WERI-Rb-1 (cell line): Measurements from ENCODE around the gene ZNF620.
A peak's percentile ranks its signal among the peaks of the same experiment; 100 is the strongest.
"Not testable (repeated sequence)": the region's sequence is repeated elsewhere in the genome, so short reads cannot be mapped to it uniquely, and the experiment has no call there.

Source experiments
- DNase-seq: peaks from one replicate; pipeline ENCODE4 v3.0.0-alpha.2; 2020
- H3K27ac ChIP-seq: fragments of 250-450 bp; sonication (Bioruptor Pico); 2 replicates; pipeline ENCODE4 v1.5.1; 2020; ENCODE audit warnings: mild to moderate bottlenecking, moderate library complexity
- H3K27me3 ChIP-seq: fragments of 250-450 bp; sonication (Bioruptor Pico); 2 replicates; pipeline ENCODE4 v1.5.1; 2021; ENCODE audit warnings: mild to moderate bottlenecking, low read depth, moderate library complexity; ENCODE audit not compliant: insufficient read depth, severe bottlenecking
- H3K36me3 ChIP-seq: fragments of 250-450 bp; sonication (Bioruptor Pico); 2 replicates; pipeline ENCODE4 v1.5.1; 2020; ENCODE audit warnings: mild to moderate bottlenecking, moderate library complexity
- H3K4me3 ChIP-seq: 2 replicates; pipeline ENCODE4 v1.5.1; 2011; ENCODE audit warnings: low read depth, mild to moderate bottlenecking, control low read depth, low read length
- H3K9me3 ChIP-seq: fragments of 250-450 bp; sonication (Bioruptor Pico); 2 replicates; pipeline ENCODE4 v1.5.1; 2021; ENCODE audit warnings: mild to moderate bottlenecking, moderate library complexity; ENCODE audit not compliant: severe bottlenecking
- CTCF ChIP-seq: IDR thresholded peaks from 2 replicates; pipeline ENCODE4 v1.5.1; 2011; ENCODE audit warnings: low read depth, mild to moderate bottlenecking, control low read depth, inconsistent platforms, low read length

ZNF620 gene

GRCh38 chr3:40505599-40506462 lies at the start of gene ZNF620:
ZNF620 (plus strand) TSS chr3:40506039; CDS start chr3:40506353, 314 bp downstream.
- peak within 1 kb of the TSS; percentile 97 for H3K4me3 ChIP-seq
- DNase-seq, result peak; percentile 95
- peak; percentile 65 for TF ChIP-seq CTCF
- peaks cover 26% of the 10 kb centered on the region for H3K36me3 ChIP-seq
- H3K9me3 ChIP-seq, result no peaks in the 10 kb centered on the region
- no peaks in the 10 kb centered on the region for H3K27me3 ChIP-seq
- peak within 1 kb of the TSS; percentile 97 for H3K27ac ChIP-seq

- no peak for TF ChIP-seq CTCF
- peaks cover 42% of the 10 kb centered on the region for H3K36me3 ChIP-seq
- H3K27me3 ChIP-seq, result no peaks in the 10 kb centered on the region
- H3K4me3 ChIP-seq, result peak overlapping the region; percentile 99
- no peaks in the 10 kb centered on the region for H3K9me3 ChIP-seq
- no peak for DNase-seq
- peak overlapping the region; percentile 95 for H3K27ac ChIP-seq
These were observed 49.4 kb upstream of the ZNF620 start for GRCh38 chr3:40456279-40456939.

GRCh38 chr3:40456940-40457823 lies 48.7 kb upstream of the ZNF620 start, which contains the start of gene RPL14:
RPL14 (plus strand) TSS chr3:40457339; CDS start chr3:40457472, 133 bp downstream.
- Histone ChIP-seq H3K27me3 (no peaks in the 10 kb centered on the region), H3K9me3 (no peaks in the 10 kb centered on the region), H3K27ac (peak within 1 kb of the TSS; percentile 95), H3K36me3 (peaks cover 49% of the 10 kb centered on the region), H3K4me3 (peak within 1 kb of the TSS; percentile 99)
- DNase-seq, result peak; percentile 94
- no peak for TF ChIP-seq CTCF

- no peak for DNase-seq
- H3K27me3 ChIP-seq, result no peaks in the 10 kb centered on the region
- peaks cover 60% of the 10 kb centered on the region for H3K36me3 ChIP-seq
These were observed 47.4 kb upstream of the ZNF620 start for GRCh38 chr3:40458473-40458872.

GRCh38 chr3:40460481-40460880 lies 45.4 kb upstream of the ZNF620 start:
- not testable (repeated sequence) for DNase-seq, H3K4me3 ChIP-seq, H3K27me3 ChIP-seq, H3K27ac ChIP-seq, H3K9me3 ChIP-seq
- H3K36me3 ChIP-seq, result peaks cover 79% of the 10 kb centered on the region

More at GRCh38 chr3:40458473-40458872, 47.4 kb upstream of the ZNF620 start:
- TF ChIP-seq CTCF, result no peak
- H3K9me3 ChIP-seq, result no peaks in the 10 kb centered on the region
- H3K27ac ChIP-seq, result no peak overlapping the region; the same call in 1 of the 2 replicates
- H3K4me3 ChIP-seq, result peak overlapping the region; percentile 99

- H3K27ac ChIP-seq, result no peak overlapping the region
- H3K27me3 ChIP-seq, result no peaks in the 10 kb centered on the region
- no peaks in the 10 kb centered on the region for H3K9me3 ChIP-seq
- DNase-seq, result no peak
- no peak for TF ChIP-seq CTCF
- H3K36me3 ChIP-seq, result peaks cover 86% of the 10 kb centered on the region
- H3K4me3 ChIP-seq, result no peak overlapping the region
These were observed 44.7 kb upstream of the ZNF620 start for GRCh38 chr3:40461161-40461560.

- H3K9me3 ChIP-seq, H3K27me3 ChIP-seq, H3K4me3 ChIP-seq, DNase-seq, H3K27ac ChIP-seq: not testable (repeated sequence)
- H3K36me3 ChIP-seq, result peaks cover 91% of the 10 kb centered on the region
These were observed 43.0 kb upstream of the ZNF620 start for GRCh38 chr3:40462838-40463237.
